ENCODE measurements around the gene BUD31. TPM values are rescaled to one million over a fixed set of nuclear protein-coding genes. Genes with fewer than 3 reads are reported as not detected.
A peak's percentile ranks its signal among the peaks of the same experiment; 100 is the strongest.

Gene BUD31
- total RNA-seq, 1 experiment from 2014 or later, result 104 TPM

- Histone ChIP-seq H2BK20ac (ENCODE audit: low read depth, low read length, poor library complexity, severe bottlenecking) (no peak overlapping the region), H3T11ph (ENCODE audit: low read length) (no peak overlapping the region), H3K56ac (ENCODE audit: insufficient read length, low read depth, low read length) (no peak overlapping the region), H2AK5ac (ENCODE audit: insufficient read length, low read length) (no peak overlapping the region), H4K91ac (ENCODE audit: insufficient read length, low read depth, low read length) (no peak overlapping the region), H4K5ac (ENCODE audit: insufficient read length, low read depth, low read length) (no peak overlapping the region), H3K4me1 (ENCODE audit: insufficient read depth, low read length) (peaks cover 2% of the 10 kb centered on the region; the same call in 1 of the 2 replicates), H3K14ac (ENCODE audit: insufficient read depth, low read length) (no peak overlapping the region), H3K4me2 (ENCODE audit: insufficient read depth, insufficient read length, low read length) (no peak overlapping the region), H2AFZ (ENCODE audit: low read length) (no peak overlapping the region), H3K9me3 (ENCODE audit: control insufficient read depth, low read depth, low read length) (no peaks in the 10 kb centered on the region), H3K23ac (ENCODE audit: insufficient read length, low read depth, low read length) (no peak overlapping the region), H3K9ac (ENCODE audit: extremely low read depth, insufficient read length, low read length) (no peak overlapping the region), H2BK15ac (ENCODE audit: low read depth, low read length) (no peak overlapping the region), H4K8ac (replicated peaks; ENCODE audit: insufficient read length, low read depth, low read length) (no peak overlapping the region), H2BK5ac (ENCODE audit: insufficient read length, low read length) (no peak overlapping the region), H3K79me1 (ENCODE audit: insufficient read depth, low read depth, low read length, poor library complexity, severe bottlenecking) (no peaks in the 10 kb centered on the region), H4K20me1 (ENCODE audit: control insufficient read depth, insufficient read depth, insufficient read length) (no peaks in the 10 kb centered on the region), H2BK120ac (ENCODE audit: low read depth, low read length, poor library complexity, severe bottlenecking) (no peak overlapping the region), H2BK12ac (ENCODE audit: insufficient read length, low read depth, low read length) (no peak overlapping the region), H3K79me2 (ENCODE audit: insufficient read depth, low read length) (no peaks in the 10 kb centered on the region), H3K23me2 (ENCODE audit: insufficient read length, low read depth, low read length, poor library complexity, severe bottlenecking) (peaks cover 11% of the 10 kb centered on the region), H3K18ac (ENCODE audit: insufficient read length, low read depth, low read length) (no peak overlapping the region), H3K4ac (ENCODE audit: low read depth, low read length) (no peak overlapping the region), H3K27ac (ENCODE audit: insufficient read length, low read depth, low read length) (no peak overlapping the region), H3K27me3 (ENCODE audit: insufficient read depth, low read length) (no peaks in the 10 kb centered on the region)
- peaks cover 38 to 82% (median 63%) of the 10 kb centered on the region in 3 experiments for H3K36me3 Mint-ChIP-seq (ENCODE audit: insufficient read depth in 1 of 3, low read depth in 3 of 3)
- WGBS (ENCODE audit: extremely low coverage, insufficient read length, low lambda C conversion rate), result no CpG with 5 or more reads among the region's 21 CpGs
- DNase-seq, result no peak
- H3K27me3 Mint-ChIP-seq (ENCODE audit: low read depth), result peaks cover 1% of the 10 kb centered on the region; the same call in 1 of the 2 replicates
- peak overlapping the region in 2 of 3 experiments; percentile 40 to 77; a peak in 2 of 7 replicates for H3K27ac Mint-ChIP-seq
- no peak overlapping the region for H3K4me3 Mint-ChIP-seq
- peaks cover 13 to 14% of the 10 kb centered on the region in 2 experiments for H3K4me1 Mint-ChIP-seq
- H3K9me3 Mint-ChIP-seq, result no peaks in the 10 kb centered on the region
- no peak for TF ChIP-seq CTCF (conservative IDR thresholded peaks at IDR 0.05)
Observed at GRCh38 chr7:99396418-99397296, 12.1 kb upstream of the BUD31 start.

Data from H9 (cell line).